GM12865 (cell line): ENCODE measurements around the gene CSRNP3.

Source experiments
- DNase-seq: peaks from one replicate; pipeline ENCODE4 v3.0.0; 2010; ENCODE audit warnings: low read depth
- H3K4me3 ChIP-seq: 2 replicates; pipeline ENCODE4 v1.5.1; 2011; ENCODE audit warnings: mild to moderate bottlenecking, low read depth, low read length, control low read depth
- CTCF ChIP-seq: IDR thresholded peaks from 2 replicates; pipeline ENCODE4 v1.5.1; 2011; ENCODE audit warnings: low read length, control low read depth, low read depth, inconsistent platforms; ENCODE audit not compliant: insufficient read depth; ENCODE audit errors: missing control alignments

Gene CSRNP3

GRCh38 chr2:165706960-165707487 is 237.5 kb downstream of the CSRNP3 start:
- no peak for TF ChIP-seq CTCF
- DNase-seq, result no peak

GRCh38 chr2:165716091-165716490 is 246.6 kb downstream of the CSRNP3 start:
- H3K4me3 ChIP-seq, result no peak overlapping the region
- DNase-seq, result no peak
- no peak for TF ChIP-seq CTCF

More at GRCh38 chr2:165706960-165707487, 237.5 kb downstream of the CSRNP3 start:
- no peak overlapping the region for H3K4me3 ChIP-seq

GRCh38 chr2:165718610-165719210 is 249.2 kb downstream of the CSRNP3 start:
- TF ChIP-seq CTCF, result no peak
- H3K4me3 ChIP-seq, result no peak overlapping the region
- DNase-seq, result no peak

DNA sequence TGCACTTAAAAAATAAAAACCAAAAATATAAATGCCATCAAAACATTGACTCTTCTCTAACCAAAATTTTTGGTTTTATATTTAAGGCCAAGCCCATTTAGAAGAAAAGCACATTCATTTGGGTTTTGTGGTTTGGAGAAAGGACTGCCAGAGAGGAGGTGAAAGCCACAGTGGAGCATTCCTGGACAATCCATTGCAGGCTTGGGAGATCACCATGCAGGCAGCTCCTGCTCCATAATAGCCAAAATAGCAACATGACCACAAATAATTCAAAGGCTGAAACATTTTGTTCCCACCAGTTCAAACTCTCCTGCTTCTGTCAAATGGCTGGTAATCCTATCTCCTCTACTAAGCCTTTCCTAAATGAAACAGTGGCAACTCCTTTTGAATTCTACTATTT is 251.0 kb downstream of the CSRNP3 start:
- TF ChIP-seq CTCF, result no peak
- DNase-seq, result no peak
- H3K4me3 ChIP-seq, result no peak overlapping the region

- no peak overlapping the region for H3K4me3 ChIP-seq
- DNase-seq, result no peak
- no peak for TF ChIP-seq CTCF
Measured at GRCh38 chr2:165725421-165725820, 255.9 kb downstream of the CSRNP3 start.
